Astrocyte of the cerebellum (primary cell): ENCODE data around the gene UCP1.

Experiments used
- DNase-seq: peaks from one replicate; pipeline ENCODE4 v3.0.0-alpha.2; 2011; ENCODE audit warnings: low read depth
- H3K4me3 ChIP-seq: 2 replicates; pipeline ENCODE4 v1.5.1; 2011; ENCODE audit warnings: mild to moderate bottlenecking, low read depth, low read length, moderate library complexity
- in situ Hi-C: cut with HindIII; loops from 2 replicates; pipeline ENCODE4 v1.10.0; 2017; ENCODE audit warnings: low sequenced_read_pairs
- TF ChIP-seq, protein P1 (sequence below): IDR thresholded peaks from 2 replicates; pipeline ENCODE4 v1.5.1; 2012; ENCODE audit warnings: low read length, low read depth, moderate library complexity, mild to moderate bottlenecking; ENCODE audit errors: missing control alignments

The UCP1 gene

DNA sequence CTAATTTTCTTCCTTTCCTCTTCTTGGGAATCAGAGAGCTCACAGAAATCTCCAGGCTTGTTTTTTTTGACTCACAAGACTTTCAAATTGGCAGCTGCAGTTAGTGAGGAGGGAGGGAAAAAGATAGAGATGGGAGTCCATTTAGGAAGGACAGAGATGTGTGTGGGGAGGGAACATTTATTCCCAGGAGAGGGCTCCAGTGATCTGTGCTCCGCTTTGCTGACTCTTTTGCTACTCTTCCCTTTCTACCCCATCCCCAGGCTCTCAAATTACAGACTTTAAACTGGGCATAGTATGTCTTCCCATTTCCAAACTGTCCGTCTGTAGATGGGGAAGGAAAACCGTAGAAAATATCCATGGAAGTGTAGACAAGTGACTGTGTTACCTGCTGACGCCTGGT, 39.1 kb upstream of the UCP1 start:
- no peak overlapping the region for H3K4me3 ChIP-seq
- DNase-seq, result no peak
- in situ Hi-C loops, result no loop called here
- TF ChIP-seq, protein P1, sequence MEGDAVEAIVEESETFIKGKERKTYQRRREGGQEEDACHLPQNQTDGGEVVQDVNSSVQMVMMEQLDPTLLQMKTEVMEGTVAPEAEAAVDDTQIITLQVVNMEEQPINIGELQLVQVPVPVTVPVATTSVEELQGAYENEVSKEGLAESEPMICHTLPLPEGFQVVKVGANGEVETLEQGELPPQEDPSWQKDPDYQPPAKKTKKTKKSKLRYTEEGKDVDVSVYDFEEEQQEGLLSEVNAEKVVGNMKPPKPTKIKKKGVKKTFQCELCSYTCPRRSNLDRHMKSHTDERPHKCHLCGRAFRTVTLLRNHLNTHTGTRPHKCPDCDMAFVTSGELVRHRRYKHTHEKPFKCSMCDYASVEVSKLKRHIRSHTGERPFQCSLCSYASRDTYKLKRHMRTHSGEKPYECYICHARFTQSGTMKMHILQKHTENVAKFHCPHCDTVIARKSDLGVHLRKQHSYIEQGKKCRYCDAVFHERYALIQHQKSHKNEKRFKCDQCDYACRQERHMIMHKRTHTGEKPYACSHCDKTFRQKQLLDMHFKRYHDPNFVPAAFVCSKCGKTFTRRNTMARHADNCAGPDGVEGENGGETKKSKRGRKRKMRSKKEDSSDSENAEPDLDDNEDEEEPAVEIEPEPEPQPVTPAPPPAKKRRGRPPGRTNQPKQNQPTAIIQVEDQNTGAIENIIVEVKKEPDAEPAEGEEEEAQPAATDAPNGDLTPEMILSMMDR, result no peak

DNA sequence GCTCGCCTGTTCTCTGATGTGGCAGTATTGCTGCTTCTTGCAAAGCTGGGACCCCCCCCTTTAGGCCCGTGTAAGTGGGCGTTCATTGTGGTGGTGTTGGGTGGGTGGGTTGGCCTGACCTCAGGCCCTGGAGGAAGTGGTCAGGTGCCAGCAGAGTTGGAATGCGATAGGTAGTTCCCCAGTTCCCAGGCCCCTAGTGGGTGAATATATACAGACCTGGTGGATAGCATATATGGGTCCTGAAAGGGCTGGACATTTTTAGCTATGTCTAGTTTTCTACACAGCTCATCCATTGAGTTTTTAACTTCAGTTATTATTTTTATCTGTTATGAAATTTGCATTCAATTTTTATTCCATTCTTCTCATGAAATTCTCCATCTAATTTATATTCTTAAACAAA, 35.8 kb upstream of the UCP1 start:
- no peak for DNase-seq
- TF ChIP-seq, protein P1, result no peak
- no peak overlapping the region for H3K4me3 ChIP-seq
- in situ Hi-C loops, result no loop called here

DNA sequence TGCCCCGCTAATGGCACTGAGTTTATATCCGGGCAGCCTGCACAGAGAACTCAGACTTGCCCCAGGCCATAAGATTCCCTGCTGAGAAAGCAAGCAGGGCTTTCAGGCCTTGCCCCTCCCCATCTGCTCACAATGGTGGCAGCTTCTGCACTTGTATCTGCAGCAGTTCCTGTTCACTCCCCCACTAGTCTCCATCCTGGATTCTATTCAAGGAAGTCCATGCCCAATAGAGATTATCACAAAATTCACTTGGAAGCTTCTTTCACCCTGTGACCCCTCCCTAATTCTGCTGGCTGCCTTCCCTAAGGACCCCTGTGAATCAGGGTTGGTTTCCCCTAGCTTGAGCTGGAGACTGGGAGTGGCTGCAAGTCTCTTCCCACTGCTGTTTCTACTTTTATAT, 34.5 kb upstream of the UCP1 start:
- TF ChIP-seq, protein P1, result no peak
- in situ Hi-C loops, result no loop called here
- H3K4me3 ChIP-seq, result no peak overlapping the region
- no peak for DNase-seq

DNA sequence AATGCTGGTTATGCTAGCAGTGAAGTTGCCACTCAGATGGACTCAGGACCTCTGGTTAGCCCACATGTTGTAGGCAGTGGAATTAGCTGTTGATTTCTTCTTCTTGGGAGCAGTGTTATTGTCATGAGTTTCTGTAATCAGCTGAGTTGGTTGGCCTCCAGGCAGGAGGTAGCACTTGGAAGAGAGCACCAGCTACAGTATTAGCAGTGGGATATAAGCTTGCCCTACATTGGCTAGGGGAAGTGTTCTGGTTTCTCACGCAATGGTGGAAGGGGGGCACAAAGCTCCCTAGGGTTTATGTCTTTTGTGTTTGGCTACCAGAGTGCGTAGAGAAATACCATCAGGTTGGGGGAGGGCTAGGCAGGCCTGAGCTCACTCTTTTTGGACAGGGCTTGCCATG, 34.0 kb upstream of the UCP1 start:
- TF ChIP-seq, protein P1, result no peak
- H3K4me3 ChIP-seq, result no peak overlapping the region
- in situ Hi-C loops, result no loop called here
- no peak for DNase-seq

DNA sequence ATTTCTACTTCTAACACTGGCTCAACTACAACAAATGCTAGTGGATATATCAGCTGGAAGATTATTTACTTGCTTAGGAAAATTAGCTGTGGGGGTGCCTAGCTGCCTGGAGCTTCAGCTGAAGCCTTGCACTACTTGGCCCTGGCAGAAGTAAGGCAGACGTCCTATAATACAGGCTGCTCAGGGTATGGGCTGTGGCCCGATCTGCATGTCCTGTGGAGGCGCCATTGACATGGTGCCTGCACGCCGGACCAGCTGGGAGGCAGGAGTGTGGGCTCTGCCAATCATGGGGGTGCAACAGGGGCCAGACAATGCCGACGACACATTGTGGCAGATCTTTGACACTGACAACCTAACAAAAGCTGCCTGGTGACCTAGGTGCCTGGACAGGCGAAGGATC, 31.6 kb upstream of the UCP1 start:
- TF ChIP-seq, protein P1, result no peak
- H3K4me3 ChIP-seq, result no peak overlapping the region
- in situ Hi-C loops, result no loop called here
- no peak for DNase-seq

DNA sequence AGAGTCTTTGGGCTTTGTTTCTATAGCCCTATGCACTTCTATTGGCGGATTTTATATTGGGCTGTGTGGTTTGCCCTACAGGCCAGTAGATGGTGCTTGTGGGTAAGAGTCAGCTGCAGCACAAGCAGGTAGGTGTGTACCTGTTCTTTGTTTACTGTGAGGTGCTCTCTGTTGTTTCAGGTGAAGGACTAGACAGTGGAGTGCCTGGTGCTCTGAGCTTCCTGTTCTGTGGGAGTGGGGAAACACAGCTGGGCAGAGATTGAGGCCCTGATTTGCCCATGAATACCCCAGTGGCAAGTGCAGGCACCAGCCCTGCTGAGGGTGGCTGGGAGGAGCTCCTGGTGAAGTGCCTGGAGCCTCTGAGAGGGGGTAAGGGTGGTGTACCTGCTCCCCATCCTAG, 26.3 kb upstream of the UCP1 start:
- in situ Hi-C loops, result no loop called here
- no peak overlapping the region for H3K4me3 ChIP-seq
- no peak for DNase-seq
- TF ChIP-seq, protein P1, result peak; percentile 50

DNA sequence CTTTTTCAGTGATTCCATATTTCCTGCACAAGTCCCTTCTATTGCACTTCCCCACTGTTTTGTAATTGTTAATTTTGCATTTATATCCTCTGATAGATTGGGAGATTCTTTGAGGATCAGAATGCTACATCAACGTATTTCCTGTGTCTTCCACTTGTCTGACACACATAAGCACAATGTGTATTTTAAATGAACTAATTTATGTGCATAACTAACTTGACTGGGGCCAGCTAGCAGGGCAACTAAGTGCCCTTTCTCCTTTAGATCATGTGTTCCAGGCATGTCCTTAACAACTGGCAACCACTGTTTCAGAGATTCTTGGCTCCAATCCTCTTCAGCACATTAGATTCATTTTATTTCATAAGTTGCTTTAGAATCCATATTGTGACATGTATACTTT, 15.7 kb upstream of the UCP1 start:
- no peak overlapping the region for H3K4me3 ChIP-seq
- TF ChIP-seq, protein P1, result no peak
- in situ Hi-C loops, result no loop called here
- no peak for DNase-seq
